ENCODE results near the gene UGDH. TPM values are rescaled to one million over a fixed set of nuclear protein-coding genes. Genes with fewer than 3 reads are reported as not detected.
"Not testable (repeated sequence)": the region's sequence is repeated elsewhere in the genome, so short reads cannot be mapped to it uniquely, and the experiment has no call there.

UGDH gene
- total and polyA plus RNA-seq, 7 donors, result 33.4 to 140 (median 51.2) TPM

DNA sequence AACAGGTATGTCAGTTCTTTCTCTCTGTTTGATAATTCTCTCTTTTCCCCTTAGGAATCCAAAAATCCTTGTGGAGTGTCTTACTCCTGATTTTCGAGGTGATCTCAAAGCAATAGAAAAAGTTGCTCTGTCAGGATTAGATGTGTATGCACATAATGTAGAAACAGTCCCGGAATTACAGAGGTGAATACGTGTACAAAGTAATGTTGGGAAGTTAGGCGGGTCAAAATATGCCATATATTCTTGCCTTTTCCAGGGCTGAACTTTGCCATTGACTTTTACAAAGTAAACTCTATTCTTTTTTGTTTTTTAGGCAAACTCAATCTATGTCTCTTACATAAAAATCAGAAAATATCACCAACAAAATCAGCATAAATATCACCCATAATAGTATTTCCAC, 59.8 kb downstream of the UGDH start:
- H3K4me1 ChIP-seq, result peaks cover 0 to 8% (median 0%) of the 10 kb centered on the region in 4 donors
- intact Hi-C loops (cut with DNase I), result no loop called here
- WGBS, 2 donors, result 27 to 79% methylated on average over 4 of the region's 4 CpGs
- H3K27ac ChIP-seq, result no peak overlapping the region
- no peak for TF ChIP-seq POLR2AphosphoS5 (IDR thresholded peaks at IDR 0.05)
- no peak for TF ChIP-seq POLR2A (IDR thresholded peaks at IDR 0.05)
- TF ChIP-seq EP300 (IDR thresholded peaks at IDR 0.05), result no peak
- TF ChIP-seq CTCF (IDR thresholded peaks at IDR 0.05), result no peak
- H3K27me3 ChIP-seq, result no peaks in the 10 kb centered on the region
- no peak for DNase-seq
- H3K36me3 ChIP-seq, result peaks cover 0 to 65% (median 2%) of the 10 kb centered on the region in 4 donors
- H3K4me3 ChIP-seq, result no peak overlapping the region
- H3K9me3 ChIP-seq, result no peaks in the 10 kb centered on the region

DNA sequence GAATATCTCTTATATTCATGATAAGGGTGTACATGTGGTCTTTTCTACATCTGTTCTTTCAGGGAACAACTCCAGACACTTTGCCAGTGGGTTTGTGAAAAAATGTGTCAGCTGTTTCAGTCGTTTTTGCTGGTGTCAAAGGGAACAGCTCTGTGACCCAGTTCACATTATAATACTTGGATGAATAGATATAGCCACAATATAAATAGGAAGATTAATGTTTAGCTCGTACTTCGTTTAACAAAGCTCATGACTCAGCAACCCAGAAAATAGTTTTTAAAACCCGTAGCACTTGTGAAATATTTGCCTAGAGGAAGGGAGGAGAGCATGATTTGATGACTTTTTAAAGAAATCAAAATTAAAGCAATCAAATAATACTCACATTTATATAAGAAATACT, 60.5 kb downstream of the UGDH start:
- Histone ChIP-seq H3K4me3 (no peak overlapping the region), H3K4me1 (peaks cover 0 to 8% (median 0%) of the 10 kb centered on the region in 4 donors), H3K36me3 (peaks cover 0 to 62% (median 0%) of the 10 kb centered on the region in 4 donors), H3K27me3 (no peaks in the 10 kb centered on the region), H3K9me3 (no peaks in the 10 kb centered on the region), H3K27ac (no peak overlapping the region)
- intact Hi-C loops (cut with DNase I), result no loop called here
- no peak for DNase-seq
- TF ChIP-seq POLR2AphosphoS5 (IDR thresholded peaks at IDR 0.05), result no peak
- no peak for TF ChIP-seq POLR2A (IDR thresholded peaks at IDR 0.05)
- TF ChIP-seq CTCF (IDR thresholded peaks at IDR 0.05), result no peak
- no peak for TF ChIP-seq EP300 (IDR thresholded peaks at IDR 0.05)
- 16 to 56% methylated on average over 4 of the region's 4 CpGs for WGBS, 2 donors

DNA sequence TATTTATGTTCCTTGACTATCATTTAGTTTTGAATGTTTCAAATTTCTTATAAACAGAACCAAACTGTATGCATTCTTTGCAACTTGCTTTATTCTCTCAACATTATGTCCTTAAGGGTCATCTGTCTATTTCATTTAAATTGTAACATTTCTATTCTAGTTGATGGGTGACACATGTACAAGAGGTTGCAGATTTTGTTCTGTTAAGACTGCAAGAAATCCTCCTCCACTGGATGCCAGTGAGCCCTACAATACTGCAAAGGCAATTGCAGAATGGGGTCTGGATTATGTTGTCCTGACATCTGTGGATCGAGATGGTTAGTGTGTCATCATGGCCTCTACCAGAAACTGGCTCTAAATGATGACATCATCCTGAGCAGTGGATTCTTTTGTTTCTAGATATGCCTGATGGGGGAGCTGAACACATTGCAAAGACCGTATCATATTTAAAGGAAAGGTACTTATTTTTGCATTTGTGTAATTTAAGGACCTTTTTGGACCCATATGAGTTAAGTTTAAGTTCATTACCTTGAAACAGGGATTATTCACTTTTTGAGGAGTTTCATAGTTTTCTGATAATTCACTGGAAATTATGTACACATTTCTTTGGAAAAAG, 62.2 kb downstream of the UGDH start:
- Histone ChIP-seq H3K4me1 (peaks cover 0 to 10% (median 2%) of the 10 kb centered on the region in 4 donors), H3K27me3 (no peaks in the 10 kb centered on the region), H3K4me3 (no peak overlapping the region), H3K9me3 (no peaks in the 10 kb centered on the region), H3K36me3 (peaks cover 0 to 48% (median 0%) of the 10 kb centered on the region in 4 donors), H3K27ac (peak overlapping the region in 2 of 4 donors; percentile 16 to 54)
- intact Hi-C loops (cut with DNase I), result loop anchor here (5.0 kb wide), 1 partner anchor 283 kb away; the partner anchor contains the start of gene WDR19
- no peak for DNase-seq
- 41 to 62% methylated on average over 2 of the region's 2 CpGs for WGBS, 2 donors
- TF ChIP-seq POLR2A (IDR thresholded peaks at IDR 0.05), result no peak
- peak in 3 of 4 donors; percentile 31 to 55 (median 32) for TF ChIP-seq POLR2AphosphoS5 (IDR thresholded peaks at IDR 0.05)
- TF ChIP-seq EP300 (IDR thresholded peaks at IDR 0.05), result no peak
- TF ChIP-seq CTCF (IDR thresholded peaks at IDR 0.05), result no peak

DNA sequence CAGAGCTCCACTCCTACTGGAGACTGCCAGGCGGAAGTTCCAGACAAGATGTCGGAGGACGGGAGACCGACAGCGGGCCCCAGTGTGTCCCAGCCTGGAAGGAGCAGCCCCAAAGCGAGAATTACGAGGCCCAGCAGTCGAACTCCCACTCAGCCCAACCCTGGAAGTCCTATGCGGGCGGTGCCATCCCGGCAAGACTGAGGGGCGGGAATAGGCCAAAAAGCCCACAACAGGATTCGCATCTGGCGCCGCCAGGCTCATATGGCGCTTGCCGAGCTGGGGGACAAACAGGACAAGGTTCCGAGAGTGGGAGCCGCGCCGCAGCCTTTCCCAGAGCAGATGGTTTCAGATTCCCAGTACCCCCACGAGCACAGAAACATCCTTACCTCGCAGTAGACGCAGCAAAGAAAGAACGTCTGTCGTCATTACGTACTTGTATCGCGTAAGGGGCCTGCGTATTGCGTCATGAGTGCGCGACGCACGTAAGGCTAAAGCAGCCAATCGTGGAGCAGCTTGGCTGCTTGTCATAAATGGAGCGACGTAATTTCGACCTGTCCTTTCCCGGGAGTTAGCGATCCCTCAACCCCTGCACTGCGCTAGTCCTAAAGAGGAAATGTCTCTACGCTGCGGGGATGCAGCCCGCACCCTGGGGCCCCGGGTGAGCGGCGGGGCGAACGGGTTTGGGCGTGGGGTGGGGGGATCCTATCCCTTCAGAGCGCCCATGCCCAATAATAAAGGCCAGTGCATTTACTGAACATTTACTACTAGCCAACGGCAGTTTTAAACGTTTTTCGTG, 68.5 kb downstream of the UGDH start, which contains the start of the genes LIAS and RPL9:
LIAS (plus strand) TSS at position 552 of the 796 bp plus-strand sequence; CDS start at position 614, 62 bp downstream.
RPL9 (minus strand) TSS at position 418 of the 796 bp plus-strand sequence. CDS start 483 bp downstream, outside the sequence.
- Histone ChIP-seq H3K9me3 (no peaks in the 10 kb centered on the region), H3K4me3 (peak within 1 kb of the TSS; percentile 70 to 79 (median 74)), H3K36me3 (peaks cover 5 to 61% (median 39%) of the 10 kb centered on the region in 4 donors), H3K4me1 (peaks cover 0 to 40% (median 36%) of the 10 kb centered on the region in 4 donors), H3K27me3 (no peaks in the 10 kb centered on the region), H3K27ac (peak within 1 kb of the TSS; percentile 97 to 98 (median 98))
- intact Hi-C loops (cut with DNase I), result loop anchor here (2.0 to 5.0 kb wide), 5 partner anchors 68 to 598 kb away; partner anchors contain the start of genes N4BP2, RFC1, SMIM14 and UBE2K
- no peak for TF ChIP-seq CTCF (IDR thresholded peaks at IDR 0.05)
- TF ChIP-seq EP300 (IDR thresholded peaks at IDR 0.05), result peak in 2 of 4 donors; percentile 46 to 83
- TF ChIP-seq POLR2A (IDR thresholded peaks at IDR 0.05), result peak; percentile 93 to 96
- TF ChIP-seq POLR2AphosphoS5 (IDR thresholded peaks at IDR 0.05), result peak; percentile 99 to 100 (median 100)
- WGBS, 2 donors, result 0% methylated on average over 55 of the region's 55 CpGs
- DNase-seq, result peak; percentile 99

DNA sequence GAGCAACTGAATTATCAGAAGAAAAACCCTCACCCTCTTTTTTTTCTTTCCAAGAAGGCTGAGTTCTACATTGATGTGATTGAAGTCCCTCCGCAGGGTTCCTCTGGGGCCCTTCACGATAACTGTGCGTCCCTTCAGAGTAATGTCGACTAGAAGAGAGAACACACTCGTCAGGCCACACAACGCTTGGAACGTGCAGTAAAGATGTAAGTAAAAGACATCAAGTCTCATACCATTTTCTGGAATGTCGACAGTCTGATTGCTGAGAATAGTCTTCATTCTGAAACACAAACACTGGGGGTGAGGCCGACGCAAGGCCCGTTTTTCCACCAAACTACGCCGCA, 69.1 kb downstream of the UGDH start:
- peaks cover 8 to 61% (median 45%) of the 10 kb centered on the region in 4 donors for H3K36me3 ChIP-seq
- peaks cover 0 to 40% (median 36%) of the 10 kb centered on the region in 4 donors for H3K4me1 ChIP-seq
- H3K27ac ChIP-seq, result peak overlapping the region; percentile 97 to 98 (median 98)
- H3K4me3 ChIP-seq, result peak overlapping the region; percentile 70 to 79 (median 74)
- not testable (repeated sequence) for H3K9me3 ChIP-seq, H3K27me3 ChIP-seq, DNase-seq
- 0% methylated on average over 13 of the region's 13 CpGs for WGBS, 2 donors
- intact Hi-C loops (cut with DNase I), result loop anchor here (2.0 to 5.0 kb wide), 5 partner anchors 69 to 599 kb away; partner anchors contain the start of genes N4BP2, RFC1, SMIM14 and UBE2K
